HG03575 (cell line): ENCODE measurements around the gene DAPK1.
"Not testable (repeated sequence)": the region's sequence is repeated elsewhere in the genome, so short reads cannot be mapped to it uniquely, and the experiment has no call there.

Experiments used
- ATAC-seq: cut with Tn5 transposase; IDR thresholded peaks from one replicate; pipeline ENCODE4 v1.9.1; 2021; ENCODE audit not compliant: unreplicated experiment, insufficient number of reproducible peaks, low FRiP score; ENCODE audit errors: extremely low read depth

DAPK1 gene

GRCh38 chr9:87733273-87734052 lies 235.8 kb downstream of the DAPK1 start:
- no peak for ATAC-seq

- no peak for ATAC-seq
Measured at GRCh38 chr9:87734106-87734505, 236.4 kb downstream of the DAPK1 start.

GRCh38 chr9:87739546-87739945 lies 241.9 kb downstream of the DAPK1 start:
- ATAC-seq, result no peak

- no peak for ATAC-seq
Measured at GRCh38 chr9:87740209-87740608, 242.5 kb downstream of the DAPK1 start.

- ATAC-seq, result no peak
Measured at GRCh38 chr9:87741326-87741725, 243.7 kb downstream of the DAPK1 start.

GRCh38 chr9:87741891-87742290 lies 244.2 kb downstream of the DAPK1 start:
- no peak for ATAC-seq

GRCh38 chr9:87742813-87743428 lies 245.3 kb downstream of the DAPK1 start:
- no peak for ATAC-seq

GRCh38 chr9:87744247-87744646 lies 246.6 kb downstream of the DAPK1 start:
- not testable (repeated sequence) for ATAC-seq

- no peak for ATAC-seq
Measured at GRCh38 chr9:87746186-87746585, 248.5 kb downstream of the DAPK1 start.

- no peak for ATAC-seq
Measured at GRCh38 chr9:87748881-87749280, 251.2 kb downstream of the DAPK1 start.

- no peak for ATAC-seq
Measured at GRCh38 chr9:87749335-87750035, 251.8 kb downstream of the DAPK1 start.

GRCh38 chr9:87750726-87751125 lies 253.1 kb downstream of the DAPK1 start:
- ATAC-seq, result no peak

- no peak for ATAC-seq
Measured at GRCh38 chr9:87751423-87751822, 253.8 kb downstream of the DAPK1 start.

- no peak for ATAC-seq
Measured at GRCh38 chr9:87751868-87752267, 254.2 kb downstream of the DAPK1 start.

- ATAC-seq, result no peak
Measured at GRCh38 chr9:87753313-87753712, 255.6 kb downstream of the DAPK1 start.
